RWPE2 (cell line): Measurements from ENCODE around the gene TFPT.

Experiments
- ATAC-seq: fragments of 200-7000 bp; cut with Tn5 transposase; 3 replicates; pipeline ENCODE4 v1.9.1; 2021; ENCODE audit warnings: low read depth
- DNase-seq: peaks from one replicate; pipeline ENCODE4 v3.0.0-alpha.2; 2020; ENCODE audit warnings: low spot score
- H3K27ac ChIP-seq: fragments of 450-650 bp; 2 replicates; pipeline ENCODE4 v1.5.1; 2017; ENCODE audit warnings: mild to moderate bottlenecking; ENCODE audit not compliant: poor library complexity, severe bottlenecking
- H3K27me3 ChIP-seq: fragments of 250-450 bp; sonication (Bioruptor Pico); 2 replicates; pipeline ENCODE4 v1.5.1; 2021; ENCODE audit warnings: mild to moderate bottlenecking, moderate library complexity; ENCODE audit not compliant: insufficient read depth, poor library complexity, severe bottlenecking
- H3K36me3 ChIP-seq: fragments of 250-450 bp; sonication (Bioruptor Pico); 2 replicates; pipeline ENCODE4 v1.5.1; 2020; ENCODE audit warnings: low read depth, mild to moderate bottlenecking, moderate library complexity
- H3K4me1 ChIP-seq: fragments of 250-450 bp; sonication (Bioruptor Pico); 2 replicates; pipeline ENCODE4 v1.5.1; 2021; ENCODE audit warnings: mild to moderate bottlenecking, moderate library complexity; ENCODE audit not compliant: insufficient read depth, poor library complexity, severe bottlenecking
- H3K4me3 ChIP-seq: fragments of 250-450 bp; sonication (Bioruptor Pico); 2 replicates; pipeline ENCODE4 v1.5.1; 2021; ENCODE audit warnings: mild to moderate bottlenecking, moderate library complexity; ENCODE audit not compliant: severe bottlenecking
- H3K9me3 ChIP-seq: fragments of 250-450 bp; sonication (Bioruptor Pico); 2 replicates; pipeline ENCODE4 v1.5.1; 2021; ENCODE audit warnings: mild to moderate bottlenecking, moderate library complexity; ENCODE audit not compliant: severe bottlenecking
- CTCF ChIP-seq: fragments of 450-650 bp; IDR thresholded peaks from one replicate; pipeline ENCODE4 v1.5.1; 2017; ENCODE audit warnings: mild to moderate bottlenecking, moderate library complexity; ENCODE audit not compliant: poor library complexity, severe bottlenecking

TFPT gene

GRCh38 chr19:54129617-54129996, 14.2 kb upstream of the TFPT start:
- H3K9me3 ChIP-seq: no peaks in the 10 kb centered on the region
- no peaks in the 10 kb centered on the region for H3K4me1 ChIP-seq
- H3K27me3 ChIP-seq: no peaks in the 10 kb centered on the region
- H3K4me3 ChIP-seq: no peak overlapping the region
- no peak overlapping the region for H3K27ac ChIP-seq
- H3K36me3 ChIP-seq: peaks cover 25% of the 10 kb centered on the region
- TF ChIP-seq CTCF: no peak
- ATAC-seq: no peak
- DNase-seq: no peak

- ATAC-seq: no peak
- H3K27ac ChIP-seq: no peak overlapping the region
- TF ChIP-seq CTCF: no peak
- peaks cover 31% of the 10 kb centered on the region for H3K36me3 ChIP-seq
- no peak overlapping the region for H3K4me3 ChIP-seq
- H3K9me3 ChIP-seq: no peaks in the 10 kb centered on the region
- no peaks in the 10 kb centered on the region for H3K27me3 ChIP-seq
- H3K4me1 ChIP-seq: no peaks in the 10 kb centered on the region
- no peak for DNase-seq
Measured at GRCh38 chr19:54128796-54129616, 13.5 kb upstream of the TFPT start.

GRCh38 chr19:54128441-54128725, 12.9 kb upstream of the TFPT start:
- peaks cover 37% of the 10 kb centered on the region for H3K36me3 ChIP-seq
- TF ChIP-seq CTCF: no peak
- no peaks in the 10 kb centered on the region for H3K4me1 ChIP-seq
- H3K27me3 ChIP-seq: no peaks in the 10 kb centered on the region
- ATAC-seq (no peak), DNase-seq (no peak)
- H3K4me3 ChIP-seq: no peak overlapping the region
- H3K9me3 ChIP-seq: no peaks in the 10 kb centered on the region
- no peak overlapping the region for H3K27ac ChIP-seq

- no peak for DNase-seq
- ATAC-seq: no peak
- Histone ChIP-seq H3K27me3 (no peaks in the 10 kb centered on the region), H3K4me1 (no peaks in the 10 kb centered on the region), H3K36me3 (peaks cover 37% of the 10 kb centered on the region), H3K9me3 (no peaks in the 10 kb centered on the region), H3K27ac (no peak overlapping the region), H3K4me3 (no peak overlapping the region)
- TF ChIP-seq CTCF: no peak
Measured at GRCh38 chr19:54127688-54128440, 12.4 kb upstream of the TFPT start.

- Histone ChIP-seq H3K4me1 (no peaks in the 10 kb centered on the region), H3K36me3 (peaks cover 54% of the 10 kb centered on the region), H3K4me3 (no peak overlapping the region), H3K9me3 (no peaks in the 10 kb centered on the region), H3K27me3 (no peaks in the 10 kb centered on the region), H3K27ac (no peak overlapping the region)
- no peak for TF ChIP-seq CTCF
- ATAC-seq: no peak
- no peak for DNase-seq
Measured at GRCh38 chr19:54125713-54126112, 10.3 kb upstream of the TFPT start.
